Endothelial cell of umbilical vein (primary cell): ENCODE measurements around the gene KCNH4.

Experiments used
- EZH2 ChIP-seq: IDR thresholded peaks from 2 replicates; pipeline ENCODE4 v1.6.1; 2012; ENCODE audit warnings: borderline replicate concordance, low read depth, mild to moderate bottlenecking, moderate library complexity, low read length, inconsistent platforms; ENCODE audit not compliant: severe bottlenecking
- POLR2A ChIP-seq: IDR thresholded peaks from 2 replicates; pipeline ENCODE4 v1.6.1; 2012; ENCODE audit warnings: low read depth, mild to moderate bottlenecking, control low read depth, low read length
- TF ChIP-seq, protein P1 (sequence below): IDR thresholded peaks from 2 replicates; pipeline ENCODE4 v1.6.1; 2011; ENCODE audit not compliant: insufficient read depth, insufficient read length

GRCh38 chr17:42210046-42210445, 29.1 kb upstream of the KCNH4 start:
- no peak for TF ChIP-seq POLR2A
- no peak for TF ChIP-seq EZH2
- TF ChIP-seq, protein P1, sequence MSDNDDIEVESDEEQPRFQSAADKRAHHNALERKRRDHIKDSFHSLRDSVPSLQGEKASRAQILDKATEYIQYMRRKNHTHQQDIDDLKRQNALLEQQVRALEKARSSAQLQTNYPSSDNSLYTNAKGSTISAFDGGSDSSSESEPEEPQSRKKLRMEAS: no peak
